HepG2 (cell line): Measurements from ENCODE around the gene CTU2. TPM values are rescaled to one million over a fixed set of nuclear protein-coding genes. Genes with fewer than 3 reads are reported as not detected.
A peak's percentile ranks its signal among the peaks of the same experiment; 100 is the strongest.

Source experiments
- ATAC-seq: fragments of 200-7000 bp; cut with Tn5 transposase; 3 replicates; pipeline ENCODE4 v1.9.1; 2020; ENCODE audit warnings: mild to moderate bottlenecking, moderate library complexity
- BruUV-seq: library from RNA; stranded (reverse); fragments of 400-500 nt; replicated peaks from 2 replicates; lab custom pipeline; 2021; lab: Mats Ljungman, UMichigan
- CTCF ChIA-PET: fragments of 300-600 bp; formaldehyde crosslinking; extraction: SDS; loops from one replicate; lab custom pipeline; 2021; ENCODE audit warnings: low total read pairs, inconsistent platforms, low intra/inter-chr PET ratio; lab: Yijun Ruan, JAX
- POLR2A ChIA-PET: fragments of 350-600 bp; sonication (Branson Sonifier 250); formaldehyde crosslinking; loops from one replicate; lab custom pipeline; 2020; ENCODE audit warnings: antibody characterized with exemption, inconsistent platforms; lab: Yijun Ruan, JAX
- DNase-seq: peaks from one replicate; pipeline ENCODE4 v3.0.0-alpha.2; 2015; ENCODE audit warnings: low spot score
- FAIRE-seq: peaks from 3 replicates; lab custom pipeline; 2011; peaks lifted over from hg19 to GRCh38; lab: Jason Lieb, UNC
- H2AFZ ChIP-seq: one replicate; pipeline ENCODE4 v1.6.1; 2011; ENCODE audit warnings: low read length, inconsistent platforms
- H3K27ac ChIP-seq: fragments of 300-600 bp; 3 replicates; pipeline ENCODE4 v1.8.0; 2011; ENCODE audit warnings: mixed run types, mild to moderate bottlenecking, mixed read lengths, low read length, inconsistent platforms; ENCODE audit not compliant: insufficient read depth; ENCODE audit errors: extremely low read length
- H3K27me3 ChIP-seq, 2 experiments: fragments of 200-600 bp in 1 of 2; 2 replicates in 1 of 2; 3 replicates in 1 of 2; pipeline versions ENCODE4 v1.6.0 to v1.8.0; 2011; ENCODE audit warnings: low read length in 2 of 2, mild to moderate bottlenecking in 2 of 2, moderate library complexity in 2 of 2, inconsistent platforms in 1 of 2; ENCODE audit not compliant: insufficient read depth in 2 of 2, control insufficient read depth in 1 of 2
- H3K36me3 ChIP-seq, 2 experiments: fragments of 200-600 bp in 1 of 2; replicated peaks in 1 of 2; 2 replicates in 1 of 2; 3 replicates in 1 of 2; pipeline versions ENCODE4 v1.5.1 to v1.8.0; 2011; ENCODE audit warnings: low read length in 2 of 2, inconsistent platforms in 1 of 2; ENCODE audit not compliant: insufficient read depth in 2 of 2, control insufficient read depth in 1 of 2
- H3K4me1 ChIP-seq: 2 replicates; pipeline ENCODE4 v1.5.1; 2012; ENCODE audit warnings: low read length, inconsistent platforms; ENCODE audit not compliant: insufficient read depth
- H3K4me2 ChIP-seq: 2 replicates; pipeline ENCODE4 v1.6.0; 2011; ENCODE audit warnings: low read depth, low read length, inconsistent platforms
- H3K4me3 ChIP-seq, 3 experiments: fragments of 200-600 bp in 1 of 3; sonication (generic), shearing (Covaris generic) in 1 of 3; replicated peaks in 1 of 3; 2 replicates each; pipeline ENCODE4 v1.5.1; 2011 to 2016; ENCODE audit warnings: low read length in 3 of 3, inconsistent platforms in 2 of 3, low read depth in 2 of 3, mild to moderate bottlenecking in 2 of 3, control low read depth in 1 of 3, mixed read lengths in 1 of 3; ENCODE audit not compliant: insufficient read depth in 1 of 3
- H3K79me2 ChIP-seq: one replicate; pipeline ENCODE4 v1.6.1; 2011; ENCODE audit warnings: low read length, inconsistent platforms; ENCODE audit not compliant: insufficient read depth
- H3K9ac ChIP-seq: 2 replicates; pipeline ENCODE4 v1.6.0; 2011; ENCODE audit warnings: mild to moderate bottlenecking, low read depth, low read length, inconsistent platforms; ENCODE audit not compliant: insufficient read depth
- H3K9me3 ChIP-seq: 2 replicates; pipeline ENCODE4 v1.5.1; 2012; ENCODE audit warnings: mild to moderate bottlenecking, low read length
- H4K20me1 ChIP-seq: 2 replicates; pipeline ENCODE4 v1.6.0; 2011; ENCODE audit warnings: inconsistent platforms, mild to moderate bottlenecking, low read length, moderate library complexity; ENCODE audit not compliant: insufficient read depth
- AGO1 ChIP-seq: fragments of 200-400 bp; formaldehyde crosslinking; IDR thresholded peaks from 2 replicates; pipeline ENCODE4 v1.6.1; 2017; ENCODE audit warnings: mild to moderate bottlenecking, low read depth, low read length, moderate library complexity; ENCODE audit not compliant: poor library complexity, severe bottlenecking
- ESRRA ChIP-seq: sonication (generic); formaldehyde crosslinking; IDR thresholded peaks from 2 replicates; pipeline ENCODE4 v1.5.1; 2020; ENCODE audit warnings: mild to moderate bottlenecking, low read depth, missing genetic modification reagents
- HOXA5 ChIP-seq: sonication (generic); formaldehyde crosslinking; IDR thresholded peaks from 2 replicates; pipeline ENCODE4 v1.4.0; 2020; ENCODE audit warnings: missing genetic modification reagents
- LBX2 ChIP-seq: sonication (generic); formaldehyde crosslinking; IDR thresholded peaks from 2 replicates; pipeline ENCODE4 v1.5.0; 2020; ENCODE audit warnings: missing genetic modification reagents, mild to moderate bottlenecking, borderline replicate concordance
- MBD4 ChIP-seq: IDR thresholded peaks from 2 replicates; pipeline ENCODE4 v1.6.1; 2012; ENCODE audit warnings: low read length, inconsistent platforms, borderline replicate concordance
- MEF2D ChIP-seq: sonication (generic); formaldehyde crosslinking; IDR thresholded peaks from 2 replicates; pipeline ENCODE4 v1.5.1; 2020; ENCODE audit warnings: mild to moderate bottlenecking, missing genetic modification reagents
- MLLT10 ChIP-seq: sonication (generic); formaldehyde crosslinking; IDR thresholded peaks from 2 replicates; pipeline ENCODE4 v1.4.0; 2020; ENCODE audit warnings: missing genetic modification reagents
- TRAFD1 ChIP-seq: sonication (generic); formaldehyde crosslinking; IDR thresholded peaks from 2 replicates; pipeline ENCODE4 v1.5.1; 2020; ENCODE audit warnings: missing genetic modification reagents, mild to moderate bottlenecking, borderline replicate concordance
- ZNF687 ChIP-seq: sonication (generic); formaldehyde crosslinking; IDR thresholded peaks from 2 replicates; pipeline ENCODE4 v1.5.1; 2020; ENCODE audit warnings: mild to moderate bottlenecking, missing genetic modification reagents, moderate library complexity
- WGBS: methylation state at CpG from one replicate; pipeline ENCODE4 v1.1.6; 2017; ENCODE audit warnings: low lambda C conversion rate; 5-methylcytosine and 5-hydroxymethylcytosine counted together
- in situ Hi-C: cut with HindIII; loops from 2 replicates; pipeline ENCODE4 v1.10.0; 2017; ENCODE audit warnings: low pct_unique_long_range_greater_than_20kb; ENCODE audit not compliant: extremely low pct_ligation_motif_present
- intact Hi-C: fragments of 100-400 bp; cut with micrococcal nuclease; formaldehyde crosslinking; loops from one replicate; pipeline ENCODE4 v1.10.0; 2022; ENCODE audit not compliant: unreplicated experiment
- polyA plus RNA-seq, 8 experiments: library from polyadenylated mRNA; depleted of rRNA in 3 of 8; stranded (reverse) in 7 of 8; unstranded in 1 of 8; fragments of >200 nt; fragmentation: Illumina TruSeq in 4 of 8; extraction: Trizol in 4 of 8; gene quantifications; 2 replicates each; pipeline versions ENCODE4 v1.2.1 to v1.2.3, GENCODE V29; 2011 to 2016; ENCODE audit warnings: low read depth in 4 of 8, missing spikeins in 1 of 8, mixed read lengths in 1 of 8; ENCODE audit not compliant: insufficient read depth in 1 of 8
- total RNA-seq, 5 experiments: library from RNA; depleted of rRNA; stranded (reverse); fragments of >200 nt; fragmentation: Illumina TruSeq; extraction: Trizol; gene quantifications; 2 replicates each; pipeline ENCODE4 v1.2.3, GENCODE V29; 2016; ENCODE audit warnings: low read depth in 1 of 5

Gene CTU2
- total and polyA plus RNA-seq, 2 of the 13 experiments (the other 11 are each of a cell fraction or from before 2014, with no cell fraction given) = 13.3 to 21.9 TPM

- 0 out of 2 replicates have a peak, but pooled peaks have one; percentile 10 for TF ChIP-seq ZNF687 (CRISPR knock-in tag)
These were observed 11.8 kb upstream of the CTU2 start (continued) for GRCh38 chr16:88694221-88695087.

GRCh38 chr16:88695218-88695617 is 11.1 kb upstream of the CTU2 start:
- no peaks in the 10 kb centered on the region for H4K20me1 ChIP-seq
- H3K36me3 ChIP-seq = peaks cover 11 to 12% of the 10 kb centered on the region in 2 experiments; a peak in 4 of 5 replicates
- FAIRE-seq (no peak), DNase-seq (no peak), ATAC-seq (peak; percentile 2; the same call in 1 of the 3 replicates)
- no peaks in the 10 kb centered on the region for H3K9me3 ChIP-seq
- no peak overlapping the region for H3K27ac ChIP-seq
- intact Hi-C loops = no loop called here
- H3K4me1 ChIP-seq = peaks cover 16% of the 10 kb centered on the region
- no peak overlapping the region for H3K4me3 ChIP-seq
- peaks cover 33 to 43% of the 10 kb centered on the region in 2 experiments for H3K27me3 ChIP-seq
- in situ Hi-C loops = no loop called here
- WGBS = 73% methylated on average over 13 of the region's 15 CpGs
- H3K4me2 ChIP-seq = no peak overlapping the region
- no TSS peak for BruUV-seq
- H3K79me2 ChIP-seq = no peaks in the 10 kb centered on the region
- no peak overlapping the region for H3K9ac ChIP-seq
- no peak overlapping the region for H2AFZ ChIP-seq
- POLR2A ChIA-PET = no interaction called here
- CTCF ChIA-PET = no interaction called here
- TF ChIP-seq ESRRA (CRISPR knock-in tag) = no peak
- no peak for TF ChIP-seq HOXA5
- TF ChIP-seq LBX2 = no peak
- no peak for TF ChIP-seq TRAFD1 (CRISPR knock-in tag)
- no peak for TF ChIP-seq MBD4
- no peak for TF ChIP-seq MLLT10 (CRISPR knock-in tag)
- peak; percentile 17 for TF ChIP-seq AGO1
- no peak for TF ChIP-seq MEF2D (CRISPR knock-in tag)
